OCI-LY7 (cell line): ENCODE measurements around the gene NUP160. TPM values are rescaled to one million over a fixed set of nuclear protein-coding genes. Genes with fewer than 3 reads are reported as not detected.
"Not testable (repeated sequence)": the region's sequence is repeated elsewhere in the genome, so short reads cannot be mapped to it uniquely, and the experiment has no call there.

Source experiments
- BruUV-seq: library from RNA; stranded (reverse); fragments of 400-500 nt; replicated peaks from 2 replicates; lab custom pipeline; 2021; lab: Mats Ljungman, UMichigan
- CTCF ChIA-PET: fragments of 300-600 bp; sonication (Branson Sonifier 250); formaldehyde crosslinking; loops from one replicate; lab custom pipeline; 2022; ENCODE audit warnings: antibody characterized with exemption; ENCODE audit not compliant: unreplicated experiment; lab: Charles Lee
- POLR2A ChIA-PET: fragments of 300-600 bp; sonication (Branson Sonifier 250); formaldehyde crosslinking; loops from one replicate; lab custom pipeline; 2022; ENCODE audit warnings: antibody characterized with exemption; lab: Charles Lee
- DNase-seq: peaks from one replicate; pipeline ENCODE4 v3.0.0-alpha.2; 2015; ENCODE audit warnings: low spot score
- H2AFZ ChIP-seq: fragments of 200-600 bp; sonication (generic), shearing (Covaris generic); 2 replicates; pipeline ENCODE4 v1.6.1; 2014; ENCODE audit warnings: mild to moderate bottlenecking, antibody characterized with exemption, low read length, moderate library complexity
- H3K27ac ChIP-seq: fragments of 200-600 bp; sonication (generic); 2 replicates; pipeline ENCODE4 v1.5.1; 2014; ENCODE audit warnings: mixed run types, low read depth, mild to moderate bottlenecking, moderate library complexity, low read length, inconsistent platforms; ENCODE audit not compliant: poor library complexity, severe bottlenecking
- H3K36me3 ChIP-seq: fragments of 200-600 bp; sonication (generic); 2 replicates; pipeline ENCODE4 v1.6.1; 2014; ENCODE audit warnings: mild to moderate bottlenecking, antibody characterized with exemption, low read length, moderate library complexity, mixed read lengths; ENCODE audit not compliant: insufficient read depth
- H3K4me1 ChIP-seq: fragments of 200-600 bp; sonication (generic); 2 replicates; pipeline ENCODE4 v1.5.1; 2014; ENCODE audit warnings: mild to moderate bottlenecking, low read length; ENCODE audit not compliant: insufficient read depth, poor library complexity, severe bottlenecking
- H3K4me2 ChIP-seq: fragments of 200-600 bp; sonication (generic); 2 replicates; pipeline ENCODE4 v1.6.1; 2014; ENCODE audit warnings: mild to moderate bottlenecking, low read length
- H3K4me3 ChIP-seq: fragments of 200-600 bp; sonication (generic); 2 replicates; pipeline ENCODE4 v1.5.1; 2014; ENCODE audit warnings: mild to moderate bottlenecking, low read depth, low read length; ENCODE audit not compliant: poor library complexity, severe bottlenecking
- H3K79me2 ChIP-seq: fragments of 200-600 bp; sonication (generic); 2 replicates; pipeline ENCODE4 v1.6.1; 2016; ENCODE audit warnings: low read depth, mild to moderate bottlenecking, low read length, moderate library complexity, mixed read lengths; ENCODE audit not compliant: insufficient read depth
- H3K9me2 ChIP-seq: fragments of 200-600 bp; sonication (generic); 2 replicates; pipeline ENCODE4 v1.6.1; 2016; ENCODE audit warnings: mild to moderate bottlenecking, low read length, mixed read lengths; ENCODE audit not compliant: insufficient read depth
- H3K9me3 ChIP-seq: fragments of 200-600 bp; sonication (generic); 2 replicates; pipeline ENCODE4 v1.6.1; 2014; ENCODE audit warnings: mild to moderate bottlenecking, mixed run types, low read length, mixed read lengths
- H4K20me1 ChIP-seq: fragments of 200-600 bp; sonication (generic); 2 replicates; pipeline ENCODE4 v1.6.1; 2014; ENCODE audit warnings: mild to moderate bottlenecking, antibody characterized with exemption, low read length, moderate library complexity, mixed read lengths; ENCODE audit not compliant: insufficient read depth
- CTCF ChIP-seq: fragments of 200-600 bp; sonication (generic); conservative IDR thresholded peaks from 2 replicates; pipeline ENCODE4 v1.5.1; 2014; ENCODE audit warnings: mild to moderate bottlenecking, antibody characterized with exemption, low read length, moderate library complexity, mixed read lengths
- EZH2phosphoT487 ChIP-seq: fragments of 200-600 bp; sonication (generic); IDR thresholded peaks from 2 replicates; pipeline ENCODE4 v1.6.1; 2018; ENCODE audit warnings: low read depth, borderline replicate concordance, mild to moderate bottlenecking, mixed run types, antibody characterized with exemption, low read length, moderate library complexity, mixed read lengths
- intact Hi-C: fragments of 100-400 bp; cut with micrococcal nuclease; formaldehyde crosslinking; loops from one replicate; pipeline ENCODE4 v1.10.0; 2022; ENCODE audit not compliant: unreplicated experiment
- total RNA-seq, 2 experiments: library from RNA; depleted of rRNA in 1 of 2; stranded (reverse); fragments of >200 nt in 1 of 2; shearing (Covaris generic) in 1 of 2; gene quantifications; 2 replicates each; pipeline ENCODE4 v1.2.3, GENCODE V29; 2014 to 2022

NUP160 gene
- total RNA-seq, 2 experiments from 2014 or later: 32.0 to 70.6 TPM

GRCh38 chr11:47791774-47792430, 56.2 kb downstream of the NUP160 start:
- DNase-seq: no peak
- Histone ChIP-seq H3K4me3 (no peak overlapping the region), H4K20me1 (no peaks in the 10 kb centered on the region), H3K36me3 (peaks cover 89% of the 10 kb centered on the region), H3K9me3 (no peaks in the 10 kb centered on the region), H2AFZ (no peak overlapping the region), H3K4me2 (no peak overlapping the region), H3K27ac (no peak overlapping the region), H3K79me2 (no peaks in the 10 kb centered on the region), H3K9me2 (no peaks in the 10 kb centered on the region), H3K4me1 (no peaks in the 10 kb centered on the region)
- POLR2A ChIA-PET: interaction anchor here (0.9 kb wide), 2 partner anchors 19 to 44 kb away, joined by 3 to 4 read pairs; no protein-coding TSS in a partner anchor
- intact Hi-C loops: loop anchor here (5.0 kb wide), 1 partner anchor 40 kb away; no protein-coding TSS in a partner anchor
- no peak for TF ChIP-seq CTCF
- TF ChIP-seq EZH2phosphoT487: no peak
- CTCF ChIA-PET: no interaction called here
- BruUV-seq: no TSS peak

GRCh38 chr11:47790017-47790416, 58.1 kb downstream of the NUP160 start:
- H3K9me2 ChIP-seq, H3K4me2 ChIP-seq, POLR2A ChIA-PET, H4K20me1 ChIP-seq, BruUV-seq, H3K4me1 ChIP-seq, H3K79me2 ChIP-seq, H3K27ac ChIP-seq, H3K4me3 ChIP-seq, H3K9me3 ChIP-seq, CTCF ChIA-PET, DNase-seq, H2AFZ ChIP-seq: not testable (repeated sequence)
- intact Hi-C loops: loop anchor here (5.0 kb wide), 1 partner anchor 42 kb away; no protein-coding TSS in a partner anchor
- peaks cover 89% of the 10 kb centered on the region for H3K36me3 ChIP-seq

GRCh38 chr11:47788181-47788580, 60.0 kb downstream of the NUP160 start:
- Histone ChIP-seq H3K9me2 (no peaks in the 10 kb centered on the region), H3K4me2 (no peak overlapping the region), H3K79me2 (no peaks in the 10 kb centered on the region), H3K9me3 (no peaks in the 10 kb centered on the region), H3K36me3 (peaks cover 89% of the 10 kb centered on the region), H2AFZ (no peak overlapping the region), H4K20me1 (no peaks in the 10 kb centered on the region), H3K27ac (no peak overlapping the region), H3K4me3 (no peak overlapping the region), H3K4me1 (no peaks in the 10 kb centered on the region)
- POLR2A ChIA-PET: interaction anchor here (0.5 kb wide), 1 partner anchor 120 kb away, joined by 3 read pairs; no protein-coding TSS in a partner anchor
- no peak for TF ChIP-seq CTCF
- no peak for TF ChIP-seq EZH2phosphoT487
- intact Hi-C loops: no loop called here
- CTCF ChIA-PET: no interaction called here
- BruUV-seq: no TSS peak
- no peak for DNase-seq
